ENCODE data around the gene CRB1. TPM values are rescaled to one million over a fixed set of nuclear protein-coding genes. Genes with fewer than 3 reads are reported as not detected.

The CRB1 gene
- under 1 TPM in 2 of 3 donors, not detected in 1; 0.36 to 0.83 TPM for total RNA-seq
- 0.14 TPM for total RNA-seq (2013)

GRCh38 chr1:197268012-197268411, at the start of gene CRB1:
Gene CRB1, plus strand, starts transcription at chr1:197268252. Its CDS starts 161 bp downstream, at chr1:197268413.
- peaks cover 4 to 18% of the 10 kb centered on the region in 2 donors for H3K27me3 Mint-ChIP-seq (ENCODE audit: low read depth in 2 of 2)
- WGBS (ENCODE audit: insufficient coverage), result 58% methylated on average over 4 of the region's 4 CpGs
- intact Hi-C loops (cut with micrococcal nuclease), result no loop called here

GRCh38 chr1:197218857-197219256, 49.2 kb upstream of the CRB1 start:
- no peaks in the 10 kb centered on the region for H3K4me1 ChIP-seq (ENCODE audit: control insufficient read depth, insufficient read depth, low read length)
- no peaks in the 10 kb centered on the region for H3K27me3 ChIP-seq (ENCODE audit: control insufficient read depth, insufficient read depth, low read length)
- H3K36me3 ChIP-seq (ENCODE audit: control insufficient read depth, insufficient read depth, low read length), result no peaks in the 10 kb centered on the region
- H3K27me3 Mint-ChIP-seq (ENCODE audit: low read depth in 2 of 2), result peaks cover 0 to 5% of the 10 kb centered on the region in 2 donors
- no peak for TF ChIP-seq CTCF (IDR thresholded peaks at IDR 0.05)
- H3K4me3 ChIP-seq (ENCODE audit: low read length), result no peak overlapping the region
- no peak overlapping the region for H3K27ac Mint-ChIP-seq
- no peak for DNase-seq
- no peaks in the 10 kb centered on the region for H3K4me1 Mint-ChIP-seq
- H3K9me3 ChIP-seq (ENCODE audit: control insufficient read depth, insufficient read depth, low read length), result no peaks in the 10 kb centered on the region
- H3K4me3 Mint-ChIP-seq, result no peak overlapping the region
- peaks cover 0 to 1% of the 10 kb centered on the region in 2 donors for H3K9me3 Mint-ChIP-seq
- H3K36me3 Mint-ChIP-seq, result no peaks in the 10 kb centered on the region
- ATAC-seq, result no peak
- intact Hi-C loops (cut with micrococcal nuclease), result no loop called here
- H3K27ac ChIP-seq (ENCODE audit: low read length), result no peak overlapping the region

More at GRCh38 chr1:197268012-197268411, at the start of gene CRB1:
- ATAC-seq (no peak), DNase-seq (no peak)
- TF ChIP-seq CTCF (IDR thresholded peaks at IDR 0.05), result no peak
- Histone ChIP-seq H3K27ac (ENCODE audit: low read length) (no peak within 1 kb of the TSS), H3K36me3 (ENCODE audit: control insufficient read depth, insufficient read depth, low read length) (no peaks in the 10 kb centered on the region), H3K4me3 (ENCODE audit: low read length) (no peak within 1 kb of the TSS), H3K4me1 (ENCODE audit: control insufficient read depth, insufficient read depth, low read length) (no peaks in the 10 kb centered on the region), H3K27me3 (ENCODE audit: control insufficient read depth, insufficient read depth, low read length) (no peaks in the 10 kb centered on the region), H3K9me3 (ENCODE audit: control insufficient read depth, insufficient read depth, low read length) (no peaks in the 10 kb centered on the region)
- peaks cover 0 to 3% of the 10 kb centered on the region in 2 donors for H3K9me3 Mint-ChIP-seq
- no peak within 1 kb of the TSS for H3K27ac Mint-ChIP-seq
- H3K4me1 Mint-ChIP-seq, result no peaks in the 10 kb centered on the region
- no peak within 1 kb of the TSS for H3K4me3 Mint-ChIP-seq
- no peaks in the 10 kb centered on the region for H3K36me3 Mint-ChIP-seq

GRCh38 chr1:197222025-197222685, 45.9 kb upstream of the CRB1 start:
- Histone ChIP-seq H3K4me3 (ENCODE audit: low read length) (no peak overlapping the region), H3K36me3 (ENCODE audit: control insufficient read depth, insufficient read depth, low read length) (no peaks in the 10 kb centered on the region), H3K4me1 (ENCODE audit: control insufficient read depth, insufficient read depth, low read length) (no peaks in the 10 kb centered on the region), H3K27ac (ENCODE audit: low read length) (no peak overlapping the region), H3K9me3 (ENCODE audit: control insufficient read depth, insufficient read depth, low read length) (no peaks in the 10 kb centered on the region), H3K27me3 (ENCODE audit: control insufficient read depth, insufficient read depth, low read length) (no peaks in the 10 kb centered on the region)
- intact Hi-C loops (cut with micrococcal nuclease), result no loop called here
- H3K9me3 Mint-ChIP-seq, result no peaks in the 10 kb centered on the region
- H3K36me3 Mint-ChIP-seq, result no peaks in the 10 kb centered on the region
- no peak overlapping the region for H3K27ac Mint-ChIP-seq
- WGBS (ENCODE audit: insufficient coverage), result 94% methylated on average over 21 of the region's 21 CpGs
- TF ChIP-seq CTCF (IDR thresholded peaks at IDR 0.05), result no peak
- H3K4me3 Mint-ChIP-seq, result no peak overlapping the region
- ATAC-seq, result no peak
- no peak for DNase-seq
- H3K27me3 Mint-ChIP-seq (ENCODE audit: low read depth in 2 of 2), result peaks cover 0 to 3% of the 10 kb centered on the region in 2 donors
- H3K4me1 Mint-ChIP-seq, result no peaks in the 10 kb centered on the region

GRCh38 chr1:197222780-197223179, 45.3 kb upstream of the CRB1 start:
- H3K27me3 ChIP-seq (ENCODE audit: control insufficient read depth, insufficient read depth, low read length), result no peaks in the 10 kb centered on the region
- no peaks in the 10 kb centered on the region for H3K4me1 Mint-ChIP-seq
- no peaks in the 10 kb centered on the region for H3K9me3 ChIP-seq (ENCODE audit: control insufficient read depth, insufficient read depth, low read length)
- no peaks in the 10 kb centered on the region for H3K36me3 ChIP-seq (ENCODE audit: control insufficient read depth, insufficient read depth, low read length)
- no peak for TF ChIP-seq CTCF (IDR thresholded peaks at IDR 0.05)
- ATAC-seq (no peak), DNase-seq (no peak)
- WGBS (ENCODE audit: insufficient coverage), result 100% methylated on average over 2 of the region's 2 CpGs
- no peak overlapping the region for H3K4me3 ChIP-seq (ENCODE audit: low read length)
- H3K36me3 Mint-ChIP-seq, result no peaks in the 10 kb centered on the region
- H3K27ac Mint-ChIP-seq, result no peak overlapping the region
- no peaks in the 10 kb centered on the region for H3K4me1 ChIP-seq (ENCODE audit: control insufficient read depth, insufficient read depth, low read length)
- intact Hi-C loops (cut with micrococcal nuclease), result no loop called here
- no peak overlapping the region for H3K4me3 Mint-ChIP-seq
- H3K9me3 Mint-ChIP-seq, result no peaks in the 10 kb centered on the region
- no peak overlapping the region for H3K27ac ChIP-seq (ENCODE audit: low read length)
- H3K27me3 Mint-ChIP-seq (ENCODE audit: low read depth in 2 of 2), result peaks cover 0 to 3% of the 10 kb centered on the region in 2 donors

Data from natural killer cell (primary cell).